Endometrial microvascular endothelial cells (primary cell): Measurements from ENCODE around the gene RELL2. TPM values are rescaled to one million over a fixed set of nuclear protein-coding genes. Genes with fewer than 3 reads are reported as not detected.

ENCODE experiments used
- total RNA-seq: library from RNA; depleted of rRNA; stranded (reverse); fragments of >200 nt; gene quantifications from one replicate; pipeline ENCODE4 v1.2.3, GENCODE V29; 2015; ENCODE audit errors: inconsistent ontology term

The RELL2 gene
- total RNA-seq, 1 donor from 2014 or later, result 9.0 TPM

Other genes starting within 250 kb of the RELL2 start
- gene PCDHGB4, start 249.3 kb upstream of the RELL2 start, total RNA-seq, result 2.4 TPM
- gene PCDHGA8, start 244.4 kb upstream of the RELL2 start, total RNA-seq, result under 0.01 TPM
- gene PCDHGB5, start 239.1 kb upstream of the RELL2 start, total RNA-seq, result 3.7 TPM
- gene PCDHGA9, start 234.2 kb upstream of the RELL2 start, total RNA-seq, result 0.19 TPM
- gene PCDHGB6, start 229.0 kb upstream of the RELL2 start, total RNA-seq, result 1.0 TPM
- gene PCDHGA10, start 224.0 kb upstream of the RELL2 start, total RNA-seq, result 1.1 TPM
- gene PCDHGB7, start 219.3 kb upstream of the RELL2 start, total RNA-seq, result 1.2 TPM
- 4.5 TPM for gene PCDHGA11, start 215.9 kb upstream of the RELL2 start, total RNA-seq
- 0.74 TPM for gene PCDHGA12, start 206.5 kb upstream of the RELL2 start, total RNA-seq
- gene PCDHGC3, start 161.0 kb upstream of the RELL2 start, total RNA-seq, result 8.1 TPM
- not detected for gene PCDHGC4, start 152.0 kb upstream of the RELL2 start, total RNA-seq
- gene PCDHGC5, start 147.9 kb upstream of the RELL2 start, total RNA-seq, result not detected
- gene DIAPH1, start 18.0 kb upstream of the RELL2 start, total RNA-seq, result 91.6 TPM
- 43.5 TPM for gene HDAC3, start 148 bp upstream of the RELL2 start, total RNA-seq
- gene FCHSD1, start 14.4 kb downstream of the RELL2 start, total RNA-seq, result 68.2 TPM
- gene ARAP3, start 45.2 kb downstream of the RELL2 start, total RNA-seq, result 58.1 TPM
- gene PCDH1, start 241.4 kb downstream of the RELL2 start, total RNA-seq, result 94.1 TPM